ENCODE measurements around the gene IRS2. TPM values are rescaled to one million over a fixed set of nuclear protein-coding genes. Genes with fewer than 3 reads are reported as not detected.

The IRS2 gene
- total and polyA plus RNA-seq, 2 of the 8 experiments (the other 6 are each of a cell fraction or from before 2014, with no cell fraction given): 2.6 to 17.0 TPM

- Histone ChIP-seq H4K5ac (ENCODE audit: insufficient read length, low read depth, low read length) (no peak overlapping the region), H3K9ac (replicated peaks in 1 of 4; ENCODE audit: extremely low read depth in 1 of 4, low read depth in 3 of 4, low read length in 3 of 4) (no peak overlapping the region), H4K20me1 (replicated peaks in 1 of 2; ENCODE audit: control insufficient read depth in 1 of 2, insufficient read depth in 2 of 2, low read length in 2 of 2) (peaks cover 10 to 15% of the 10 kb centered on the region in 2 experiments), H2BK120ac (replicated peaks; ENCODE audit: low read depth, low read length) (no peak overlapping the region), H3K9me3 (ENCODE audit: insufficient read depth in 2 of 2, low read depth in 1 of 2, low read length in 1 of 2) (no peaks in the 10 kb centered on the region), H3K4me2 (ENCODE audit: insufficient read depth in 1 of 2, low read depth in 2 of 2, low read length in 2 of 2) (no peak overlapping the region), H3K4me1 (replicated peaks in 1 of 4; ENCODE audit: control insufficient read depth in 3 of 4, insufficient read depth in 4 of 4, low read length in 3 of 4) (peaks cover 0 to 9% (median 2%) of the 10 kb centered on the region in 4 experiments; a peak in 4 of 7 replicates), H3K18ac (ENCODE audit: extremely low read depth, low read length) (no peak overlapping the region), H3K23ac (ENCODE audit: insufficient read length) (no peak overlapping the region), H3K4ac (replicated peaks; ENCODE audit: insufficient read length, low read depth, low read length) (no peak overlapping the region), H2BK12ac (ENCODE audit: low read depth, low read length) (no peak overlapping the region), H3K14ac (ENCODE audit: insufficient read length) (no peak overlapping the region), H2AK5ac (ENCODE audit: low read depth, low read length) (no peak overlapping the region), H4K91ac (replicated peaks; ENCODE audit: insufficient read length, low read length) (no peak overlapping the region), H2BK20ac (ENCODE audit: low read length) (no peak overlapping the region), H4K8ac (ENCODE audit: extremely low read depth, insufficient read depth, low read length) (no peak overlapping the region), H3K4me3 (ENCODE audit: extremely low read depth in 1 of 4, insufficient read depth in 2 of 4, low read depth in 3 of 4, low read length in 4 of 4) (no peak overlapping the region), H2BK5ac (ENCODE audit: low read depth, low read length) (no peak overlapping the region), H3K56ac (replicated peaks; ENCODE audit: insufficient read length, low read depth, low read length) (no peak overlapping the region), H3K27ac (ENCODE audit: low read depth, low read length) (no peak overlapping the region), H3K79me2 (ENCODE audit: control insufficient read depth in 1 of 2, insufficient read depth in 2 of 2, low read length in 2 of 2) (peaks cover 0 to 82% of the 10 kb centered on the region in 2 experiments; a peak in 3 of 4 replicates), H3K79me1 (ENCODE audit: low read depth, low read length) (peaks cover 12% of the 10 kb centered on the region), H2BK15ac (ENCODE audit: low read length) (no peak overlapping the region), H2AFZ (ENCODE audit: low read length) (no peak overlapping the region), H3K27me3 (replicated peaks in 1 of 4; ENCODE audit: control insufficient read depth in 3 of 4, extremely low read depth in 1 of 4, insufficient read depth in 3 of 4, low read length in 3 of 4) (no peaks in the 10 kb centered on the region), H3K36me3 (ENCODE audit: control insufficient read depth in 2 of 4, insufficient read depth in 4 of 4, low read length in 3 of 4) (no peaks in the 10 kb centered on the region), H3K23me2 (ENCODE audit: low read depth, low read length) (no peaks in the 10 kb centered on the region)
- POLR2A ChIA-PET (ENCODE audit: partially characterized antibody): interaction anchor here (1.5 kb wide), 1 partner anchor 20 kb away, joined by 5 read pairs; no protein-coding TSS in a partner anchor
- no peak for FAIRE-seq
- TF ChIP-seq USF2 (IDR thresholded peaks at IDR 0.05; ENCODE audit: low read length) (no peak), ZNF274 (IDR thresholded peaks at IDR 0.05; ENCODE audit: borderline replicate concordance, extremely low read depth, low read length) (no peak), SP2 (IDR thresholded peaks at IDR 0.05; ENCODE audit: low read length) (no peak)
- WGBS, 2 experiments (ENCODE audit: extremely low coverage in 1 of 2, insufficient coverage in 1 of 2, insufficient read length in 1 of 2, insufficient replicate concordance in 2 of 2, low coverage in 1 of 2, low lambda C conversion rate in 2 of 2, missing lambda C conversion rate in 1 of 2): 92% methylated on average over 6 of the region's 6 CpGs; no CpG with 5 or more reads in 1 of the 2 experiments
- DNase-seq (ENCODE audit: low read depth in 1 of 2, low spot score in 2 of 2): no peak
- CTCF ChIA-PET (ENCODE audit: partially characterized antibody): interaction anchor here (0.9 to 1.8 kb wide), 3 partner anchors 13 to 22 kb away, joined by 4 to 6 read pairs (median 4); no protein-coding TSS in a partner anchor
These were observed 23.6 kb downstream of the IRS2 start for GRCh38 chr13:109762791-109763190.

Data from H1 (cell line).